A549 (cell line): ENCODE measurements around the gene SORCS2.

Experiments used
- CTCF ChIP-seq: fragments of >200 bp; sonication (Bioruptor Twin); formaldehyde crosslinking; IDR thresholded peaks from 3 replicates; pipeline ENCODE4 v1.5.1; 2016
- ESRRA ChIP-seq: fragments of 150-350 bp; IDR thresholded peaks from 2 replicates; pipeline ENCODE4 v1.6.1; 2014; ENCODE audit warnings: mild to moderate bottlenecking, low read length, borderline replicate concordance
- HMGXB4 ChIP-seq: fragments of 250-450 bp; sonication (Bioruptor Pico); IDR thresholded peaks from 2 replicates; pipeline ENCODE4 v1.5.0; 2021; ENCODE audit warnings: mild to moderate bottlenecking, moderate library complexity, borderline replicate concordance

GRCh38 chr4:7659429-7660175 is 467.3 kb downstream of the SORCS2 start:
- TF ChIP-seq CTCF = no peak
- TF ChIP-seq ESRRA = no peak
- no peak for TF ChIP-seq HMGXB4 (CRISPR knock-in tag)
